ENCODE results near the gene FHOD3.

- no peak for TF ChIP-seq POLR2A (IDR thresholded peaks at IDR 0.05; ENCODE audit: low read depth, low read length)
- TF ChIP-seq TAF1 (IDR thresholded peaks at IDR 0.05; ENCODE audit: low read depth, low read length): no peak
- TF ChIP-seq POLR2AphosphoS5 (IDR thresholded peaks at IDR 0.05; ENCODE audit: low read depth, low read length): no peak
Measured at GRCh38 chr18:36471393-36471792, 173.9 kb downstream of the FHOD3 start.

Measured in GM12891 (cell line).